RCC 7860 (cell line): ENCODE results near the gene PRPH.
"Not testable (repeated sequence)": the region's sequence is repeated elsewhere in the genome, so short reads cannot be mapped to it uniquely, and the experiment has no call there.

ENCODE experiments used
- DNase-seq: peaks from one replicate; pipeline ENCODE4 v3.0.0-alpha.2; 2015; ENCODE audit warnings: low spot score
- FAIRE-seq: peaks from 2 replicates; lab custom pipeline; 2012; peaks lifted over from hg19 to GRCh38; lab: Jason Lieb, UNC

The PRPH gene

DNA sequence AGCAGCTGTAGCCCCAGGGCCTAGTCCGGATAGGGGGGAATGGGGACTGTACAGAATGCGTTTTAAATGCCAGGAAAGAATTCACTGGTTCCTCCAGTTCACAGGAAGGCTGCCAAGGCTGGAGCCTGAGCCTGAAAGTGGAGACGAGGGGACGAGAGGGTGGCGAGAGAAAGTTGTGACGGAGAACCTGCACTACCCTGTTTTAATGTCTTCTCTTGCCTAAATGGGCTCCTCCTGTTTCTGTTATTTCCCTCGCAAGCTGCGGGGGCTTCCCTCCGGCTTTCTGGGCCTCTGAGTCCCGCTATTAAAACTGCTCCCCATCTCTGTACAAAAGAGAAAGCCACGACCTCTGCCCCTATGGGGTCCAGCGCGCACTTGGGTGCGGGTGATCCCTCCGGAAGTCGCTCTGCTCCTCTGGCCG, 37.5 kb downstream of the PRPH start:
- FAIRE-seq (no peak), DNase-seq (no peak)

DNA sequence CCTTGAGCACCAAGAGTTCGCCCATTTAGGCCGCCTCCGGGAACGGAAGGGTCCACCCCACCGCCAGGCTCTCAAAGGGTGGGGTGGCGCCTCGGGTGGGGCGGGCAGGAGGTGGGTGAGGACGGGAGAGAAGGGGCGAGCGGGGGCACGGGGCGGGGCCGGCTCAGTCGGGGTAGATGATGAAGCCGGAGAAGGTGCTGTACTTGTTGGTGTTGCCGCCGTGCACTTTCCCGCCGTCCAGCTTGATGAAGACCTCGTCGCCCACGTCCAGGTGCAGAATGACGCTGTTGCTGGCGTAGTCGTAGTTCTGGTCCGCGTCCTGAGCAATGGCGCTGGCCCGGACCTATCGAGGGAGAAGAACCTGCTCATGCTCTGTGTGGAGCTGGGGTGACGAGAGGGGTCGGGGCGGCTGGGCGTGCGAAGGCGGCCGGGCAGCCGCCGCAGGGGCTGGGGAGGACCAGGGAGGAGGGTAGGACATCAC, 38.0 kb downstream of the PRPH start:
- no peak for FAIRE-seq

DNA sequence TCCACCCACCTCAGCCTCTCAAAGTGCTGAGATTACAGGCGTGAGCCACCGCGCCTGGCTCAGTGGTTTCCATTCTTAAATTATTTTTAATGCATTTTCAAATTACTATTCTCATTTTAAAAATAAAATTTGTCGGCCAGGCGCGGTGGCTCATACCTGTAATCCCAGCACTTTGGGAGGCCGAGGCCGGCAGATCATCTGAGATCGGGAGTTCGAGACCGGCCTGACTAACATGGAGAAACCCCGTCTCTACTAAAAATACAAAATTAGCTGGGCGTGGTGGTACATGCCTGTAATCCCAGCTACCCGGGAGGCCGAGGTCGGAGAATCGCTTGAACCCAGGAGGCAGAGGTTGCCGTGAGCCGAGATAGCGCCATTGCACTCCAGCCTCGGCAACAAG, 38.8 kb downstream of the PRPH start:
- not testable (repeated sequence) for DNase-seq, FAIRE-seq

More for the DNA sequence above, 38.0 kb downstream of the PRPH start:
- no peak for DNase-seq

DNA sequence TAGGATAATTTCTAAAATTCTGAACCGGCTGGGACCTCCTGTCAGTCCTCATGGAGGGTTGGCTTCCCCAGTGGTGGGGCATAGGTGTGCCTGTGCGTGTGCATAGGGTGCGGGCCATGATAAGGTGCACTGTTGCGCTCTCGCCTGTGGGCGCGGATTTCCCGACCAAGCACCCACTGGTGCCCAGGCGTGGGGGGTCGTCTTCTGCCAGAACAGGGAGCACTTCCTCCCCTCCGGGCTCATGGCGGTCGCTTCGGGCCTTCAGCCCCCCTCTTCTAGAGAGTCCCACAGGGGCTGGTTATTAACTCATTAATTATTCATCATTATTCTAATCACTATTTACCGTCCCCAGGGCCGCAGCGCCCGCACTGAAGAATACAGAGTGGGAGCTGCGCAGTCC, 39.3 kb downstream of the PRPH start:
- no peak for FAIRE-seq

DNA sequence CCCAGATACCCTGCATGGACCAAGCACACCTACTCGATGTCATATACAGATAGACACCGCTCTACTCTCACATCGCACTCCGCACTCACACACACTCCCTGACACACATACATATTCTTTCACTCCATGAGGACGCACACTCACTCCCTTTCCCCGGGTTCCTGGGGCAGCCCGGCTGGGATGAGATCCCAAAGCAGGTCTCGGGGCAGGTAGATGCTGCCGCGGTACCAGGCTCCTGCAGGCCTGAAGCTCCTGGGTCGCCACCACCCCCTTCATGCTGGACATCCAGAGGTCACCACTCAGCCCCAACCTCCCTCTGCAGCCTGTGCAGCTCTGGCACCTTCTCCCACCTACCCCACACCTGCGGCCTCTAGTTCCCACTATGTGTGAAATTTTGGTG, 39.7 kb downstream of the PRPH start:
- no peak for DNase-seq
- FAIRE-seq, result no peak

More for the DNA sequence above, 39.3 kb downstream of the PRPH start:
- DNase-seq, result no peak

DNA sequence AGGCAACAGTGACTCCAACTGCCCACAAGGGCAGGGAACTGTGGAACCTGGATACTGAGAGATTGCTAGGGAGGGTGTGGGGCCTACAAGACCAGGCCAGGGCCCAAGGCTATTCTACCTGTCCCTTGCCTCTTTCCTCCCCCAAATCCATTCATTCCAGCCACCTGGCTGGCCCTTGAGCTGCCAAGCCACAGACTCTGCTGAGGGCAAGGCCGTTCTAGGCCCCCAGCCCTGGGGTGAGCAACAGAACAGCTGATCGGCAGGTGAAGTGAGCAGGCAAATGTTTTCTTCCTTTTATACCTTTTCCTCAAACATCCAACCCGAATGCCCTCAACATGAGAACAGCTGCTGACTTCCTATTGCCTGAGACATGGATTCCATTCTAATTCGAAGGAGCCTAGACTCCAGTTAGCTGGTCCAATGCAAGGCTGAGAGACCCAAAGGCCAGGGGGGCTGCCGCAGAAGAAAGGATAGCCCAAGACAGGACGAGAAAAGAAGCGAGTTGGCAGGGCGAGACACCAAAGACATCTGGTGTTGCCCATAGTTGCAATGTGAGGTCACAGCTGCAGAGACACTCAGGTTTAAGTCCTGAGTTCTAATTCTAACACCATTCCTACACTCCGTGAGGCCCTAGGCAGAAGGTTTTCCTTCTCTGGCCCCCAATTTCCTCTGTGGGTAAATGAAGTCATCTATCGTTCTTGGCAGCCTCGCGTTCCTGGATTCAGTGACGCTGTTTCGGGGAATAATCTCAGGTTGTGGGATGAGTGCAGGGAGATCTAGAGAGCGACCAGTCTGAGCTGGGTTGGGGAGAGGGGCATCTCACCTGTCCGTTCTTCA, 40.4 kb downstream of the PRPH start:
- FAIRE-seq (no peak), DNase-seq (no peak)

DNA sequence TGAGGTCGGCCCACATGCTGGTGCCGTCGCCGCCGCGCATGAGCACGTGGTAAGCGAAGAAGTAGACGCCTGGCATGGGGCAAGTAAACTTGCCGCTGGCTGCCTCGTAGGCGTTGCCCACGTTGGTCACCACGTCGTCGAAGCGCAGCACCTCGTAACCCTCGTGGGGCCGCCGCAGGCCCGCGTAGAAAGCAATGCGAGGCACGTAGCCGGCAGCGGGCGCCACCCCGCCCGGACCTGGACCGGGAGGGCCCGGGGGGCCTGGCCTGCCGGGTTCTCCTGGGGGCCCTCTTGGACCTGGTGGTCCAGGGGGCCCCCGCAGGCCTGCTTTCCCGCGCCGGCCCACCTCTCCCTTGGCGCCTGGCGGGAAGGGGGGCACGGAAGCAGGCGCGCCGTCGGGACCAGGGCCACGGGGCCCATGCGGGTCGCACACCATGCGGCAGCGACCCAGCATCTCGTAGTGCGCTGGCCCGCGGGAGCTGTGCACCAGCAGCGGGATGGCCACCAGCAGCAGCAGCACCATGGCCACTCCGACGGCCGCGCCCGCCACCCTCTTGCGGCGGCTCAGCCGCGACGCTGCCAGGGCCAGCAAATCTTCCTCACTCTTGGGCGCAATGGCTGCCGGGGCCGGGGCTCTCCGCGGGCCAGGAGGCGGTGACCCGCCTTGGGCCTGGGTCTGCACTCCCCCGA, 41.2 kb downstream of the PRPH start:
- DNase-seq (no peak), FAIRE-seq (no peak)

DNA sequence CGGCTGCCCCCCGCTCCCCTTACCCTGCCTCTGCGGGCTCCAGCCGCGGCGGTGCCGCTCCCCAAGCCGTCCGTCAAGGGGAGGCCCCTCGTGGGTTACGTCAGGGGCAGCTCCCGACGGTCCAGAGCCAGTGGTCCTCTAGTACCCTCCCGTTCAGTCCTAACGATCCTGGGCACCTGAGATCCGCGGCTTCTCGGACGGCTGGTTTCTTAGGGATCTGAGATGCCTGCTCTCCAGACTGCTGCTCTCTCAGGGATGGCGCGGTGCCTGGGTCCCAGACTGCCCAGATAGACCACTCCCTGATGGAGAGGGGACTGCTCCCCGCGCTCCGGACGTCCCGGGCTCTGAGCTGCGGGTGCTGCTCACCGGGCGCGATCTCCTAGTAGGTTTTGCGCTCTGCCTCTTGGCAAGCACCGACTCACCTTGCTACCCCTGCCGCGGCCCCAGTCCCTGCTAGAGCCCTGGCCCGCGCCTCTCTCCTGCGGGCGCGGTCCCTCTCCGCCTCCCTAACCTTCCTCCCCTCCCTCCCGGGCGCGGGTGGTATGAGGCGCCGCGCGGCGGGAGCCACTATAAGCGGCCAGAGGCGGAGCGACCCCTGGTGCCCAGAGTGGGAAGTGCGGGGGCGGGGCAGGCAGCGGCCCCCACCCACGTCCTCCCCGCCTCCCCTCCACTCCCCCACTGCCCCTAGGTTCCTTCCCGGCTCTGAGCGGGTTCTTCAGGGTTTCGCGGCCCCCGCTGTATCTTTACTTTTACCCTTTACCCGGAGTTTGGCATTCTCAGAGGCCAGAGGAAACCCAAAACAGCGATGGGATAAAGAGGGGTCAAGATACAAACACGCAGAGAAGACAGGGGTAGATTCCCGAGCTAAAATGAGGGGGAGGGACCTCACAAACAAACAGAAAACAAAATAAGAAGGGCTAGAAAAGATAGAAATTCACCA, 42.0 kb downstream of the PRPH start, which contains the start of gene C1QL4:
TSS of gene C1QL4 (minus strand) at position 544 of the 940 bp plus-strand sequence. CDS start 711 bp downstream, outside the sequence.
- FAIRE-seq, result no peak
- DNase-seq, result peak; percentile 31

DNA sequence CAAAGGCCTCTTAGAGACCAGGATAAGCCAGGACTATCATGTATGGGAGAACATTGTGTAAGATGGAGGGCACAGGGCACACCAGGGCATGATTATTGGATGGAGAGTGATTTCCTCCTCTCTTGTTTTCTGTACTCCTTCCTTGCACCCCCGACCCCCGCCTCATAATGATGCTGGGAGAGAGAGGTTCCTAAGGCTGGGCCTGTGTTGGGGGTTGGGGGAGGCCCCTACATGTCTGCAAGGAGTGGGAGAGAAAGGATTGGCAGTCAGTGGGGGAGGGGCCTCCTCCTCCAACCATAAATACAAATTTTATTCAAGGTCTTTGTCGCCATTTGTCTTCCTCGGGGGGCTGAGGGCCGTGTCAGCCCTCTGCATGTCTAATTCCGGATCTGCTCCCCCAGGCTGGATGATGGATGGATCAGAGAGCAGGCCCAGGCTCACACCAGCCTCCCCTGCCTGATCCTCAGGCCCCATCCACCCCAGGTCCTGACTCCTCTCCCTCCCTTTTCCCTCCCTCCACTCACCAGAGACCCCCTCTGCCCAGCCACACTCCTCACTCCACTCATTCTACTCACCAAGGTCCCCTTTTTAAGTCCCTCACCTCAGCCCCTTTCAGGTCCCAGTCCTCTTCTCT, 44.0 kb downstream of the PRPH start:
- DNase-seq (no peak), FAIRE-seq (no peak)

DNA sequence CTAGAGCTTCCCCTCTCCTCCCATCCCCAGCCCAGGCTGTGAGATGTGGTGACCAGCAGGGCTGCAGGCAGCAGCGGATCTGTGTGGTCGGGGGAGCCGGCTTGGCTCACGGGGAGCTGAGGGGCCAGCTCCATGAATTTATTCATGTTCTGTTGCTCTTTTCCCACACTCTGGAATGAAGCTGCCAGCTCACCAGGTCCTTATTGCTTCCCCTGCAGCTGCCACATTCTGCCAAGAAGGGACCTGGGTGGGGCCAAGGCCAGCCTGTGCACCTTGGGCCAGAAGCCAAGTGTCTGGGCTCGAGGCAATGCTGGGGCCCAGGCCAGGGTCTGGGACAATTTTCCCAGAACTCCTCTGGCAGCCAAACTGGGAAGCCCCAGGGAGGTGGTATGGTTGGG, 44.5 kb downstream of the PRPH start:
- DNase-seq (no peak), FAIRE-seq (no peak)

DNA sequence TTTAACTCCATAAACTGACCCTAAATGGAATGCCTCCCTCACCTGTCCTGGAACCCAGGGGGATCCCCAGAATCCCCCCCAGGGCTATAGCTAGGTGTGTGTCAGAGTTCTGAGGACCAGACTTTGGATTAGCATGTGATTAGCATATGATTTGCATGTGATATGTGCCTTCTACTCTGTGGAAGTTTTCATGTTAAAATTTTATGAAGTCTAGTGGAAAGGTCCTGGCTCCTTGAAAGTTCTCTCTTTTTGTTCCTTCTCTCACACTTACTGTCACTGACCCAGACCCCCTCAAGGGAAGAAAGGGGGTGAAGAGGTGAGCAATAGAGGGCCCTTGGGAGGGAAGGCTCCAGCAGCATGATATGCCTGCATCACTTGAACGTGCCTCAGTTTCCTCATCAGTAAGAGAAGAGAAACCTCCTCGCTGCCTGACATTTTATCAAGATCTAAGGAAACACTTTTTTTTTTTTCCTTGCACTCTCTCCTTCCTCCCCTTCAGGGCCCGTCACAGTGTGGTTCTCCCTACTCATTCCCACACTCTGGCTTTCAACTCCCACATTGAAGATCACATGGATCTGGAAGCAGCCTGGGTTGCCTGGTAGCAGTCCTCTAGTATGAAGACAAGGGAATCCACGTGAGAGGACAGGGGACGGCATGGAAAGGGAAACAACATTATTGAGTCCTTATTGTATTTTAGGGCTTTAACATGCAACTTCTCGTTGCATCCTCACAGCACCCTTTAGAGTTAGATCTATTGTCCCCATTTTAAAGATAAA, 45.3 kb downstream of the PRPH start:
- FAIRE-seq (no peak), DNase-seq (no peak)

DNA sequence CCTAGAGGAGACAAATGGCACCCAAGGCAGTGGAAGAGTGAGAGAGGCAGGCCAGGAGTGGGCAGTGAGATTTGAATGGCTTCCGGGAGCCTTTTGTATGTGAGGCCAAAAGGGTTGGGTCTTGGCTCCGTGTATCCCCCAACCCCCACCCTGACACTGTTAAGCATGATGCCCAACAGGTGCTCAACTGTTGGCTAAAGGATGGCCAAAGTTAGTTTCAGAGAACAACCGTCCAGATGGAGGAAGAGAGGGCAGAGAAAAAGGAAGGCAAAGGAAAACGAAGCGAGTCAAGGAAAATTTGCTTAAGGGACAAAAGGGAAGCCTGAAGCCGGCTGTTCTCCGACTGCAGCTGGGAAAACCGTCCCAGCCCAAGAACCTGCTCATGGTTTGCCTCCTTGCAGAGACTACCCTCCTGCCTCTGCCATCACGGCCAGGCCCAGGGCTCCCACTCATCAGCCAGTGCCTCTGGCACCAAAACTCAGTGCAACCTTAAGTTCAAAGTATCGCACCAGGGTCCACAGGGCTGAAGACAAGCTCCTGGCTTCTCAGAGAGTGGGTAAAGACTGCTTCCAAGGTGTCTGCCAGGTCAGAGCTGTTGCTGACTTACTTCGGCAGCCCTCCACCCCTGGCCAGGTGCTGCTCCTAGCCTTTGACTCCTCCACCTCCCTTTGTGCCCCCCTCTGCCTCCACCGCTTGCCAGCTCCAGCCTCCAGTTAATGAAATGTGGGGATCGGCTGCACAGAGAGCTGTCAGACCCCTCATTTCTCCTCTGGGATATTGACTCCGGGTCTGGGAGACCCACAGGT, 46.2 kb downstream of the PRPH start:
- DNase-seq (no peak), FAIRE-seq (no peak)

DNA sequence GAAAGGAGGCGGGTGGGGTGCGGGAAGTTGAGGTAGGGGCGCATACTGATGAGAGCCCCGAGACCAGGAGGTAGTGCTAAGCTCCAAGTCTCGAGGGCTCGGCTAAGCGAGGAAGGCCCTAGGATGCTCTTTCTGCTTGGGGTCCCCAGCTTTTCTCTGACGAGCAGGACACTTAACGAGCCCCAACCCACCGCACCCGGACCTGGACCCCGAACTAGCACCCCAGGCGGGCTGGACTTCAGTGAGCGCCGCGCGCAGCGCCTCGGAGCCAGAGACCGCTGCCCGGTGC, 46.8 kb downstream of the PRPH start:
- DNase-seq (no peak), FAIRE-seq (no peak)

DNA sequence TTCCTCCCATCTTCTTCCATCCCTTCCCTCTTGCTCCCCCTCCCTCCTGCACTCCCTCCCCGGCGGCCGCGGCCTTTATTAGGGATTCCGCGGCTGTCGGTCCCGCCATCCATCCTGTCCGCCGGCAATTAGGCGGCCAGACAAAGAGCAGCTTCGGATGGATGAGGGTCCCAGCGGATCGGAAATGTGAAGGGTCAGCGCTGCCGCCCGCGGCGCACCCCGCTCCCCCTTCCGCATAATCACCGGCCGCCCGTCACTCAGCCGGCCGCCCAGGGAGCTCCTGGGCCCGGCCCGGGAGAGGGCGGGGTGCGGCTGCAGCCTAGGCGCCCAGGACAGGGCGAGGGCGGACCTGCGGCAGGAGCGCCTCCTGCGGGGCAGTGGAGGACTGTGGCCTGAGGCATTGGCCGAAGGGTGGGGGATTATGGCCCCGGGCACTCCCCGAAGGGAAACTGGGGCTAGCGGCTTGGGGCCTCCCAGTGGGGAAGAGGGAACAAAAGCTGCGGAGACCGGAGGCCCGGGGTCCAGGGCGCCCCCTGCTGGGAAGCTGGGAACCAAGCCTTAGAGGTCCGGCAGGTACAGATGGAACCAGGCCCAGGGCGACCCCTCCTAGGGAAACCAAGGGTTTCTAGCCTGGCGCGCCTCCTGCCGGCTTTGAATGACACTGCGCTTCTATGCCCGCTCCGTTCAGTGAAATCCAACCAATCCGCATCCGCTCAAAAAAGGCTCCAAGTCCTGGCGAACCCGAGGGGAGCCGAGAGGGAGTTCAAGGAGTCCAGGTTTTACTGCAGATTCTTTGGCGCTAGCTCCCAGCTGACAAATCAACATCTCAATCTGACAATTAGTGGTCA, 47.3 kb downstream of the PRPH start:
- DNase-seq (peak; percentile 42), FAIRE-seq (no peak)

DNA sequence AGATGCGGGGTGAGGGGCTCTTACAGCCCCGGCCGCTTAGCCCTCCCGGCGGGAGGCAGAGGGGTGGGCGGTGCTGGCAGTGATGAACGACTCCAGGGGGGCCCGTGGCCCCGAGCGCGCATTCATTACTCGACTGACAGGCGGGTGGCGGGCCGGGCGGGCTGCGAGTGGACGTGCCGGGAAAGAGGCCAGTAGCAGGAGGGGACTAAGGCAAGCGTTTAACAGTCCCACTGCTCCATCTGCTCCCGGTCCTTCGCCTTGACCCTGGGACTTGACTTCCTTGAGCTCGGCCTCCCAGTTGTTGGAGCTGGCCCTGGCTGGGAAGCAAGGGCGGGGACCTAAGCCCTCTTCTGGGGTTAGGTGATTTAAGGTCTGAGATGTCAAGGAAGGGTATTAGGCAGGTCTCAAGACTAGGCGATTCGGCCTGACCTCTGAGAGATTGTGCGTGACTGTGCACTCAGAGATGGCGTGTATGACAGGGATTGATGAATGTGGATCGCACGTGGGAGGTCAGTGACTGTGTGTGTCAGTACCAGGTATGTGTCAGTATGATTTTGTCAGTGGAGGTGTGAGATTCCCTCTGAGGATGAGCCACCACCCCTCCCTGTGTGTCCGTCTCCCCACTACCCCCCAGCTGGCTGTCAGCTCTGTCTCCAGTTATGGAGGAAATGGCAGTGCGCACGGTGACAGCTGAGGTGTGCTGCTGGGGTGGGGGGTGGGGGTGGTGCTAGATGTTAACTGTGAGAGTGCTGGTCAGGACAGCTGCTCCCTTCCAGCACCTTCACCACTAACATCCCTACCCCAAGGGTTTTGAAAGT, 48.2 kb downstream of the PRPH start:
- FAIRE-seq (no peak), DNase-seq (peak; percentile 67)

DNA sequence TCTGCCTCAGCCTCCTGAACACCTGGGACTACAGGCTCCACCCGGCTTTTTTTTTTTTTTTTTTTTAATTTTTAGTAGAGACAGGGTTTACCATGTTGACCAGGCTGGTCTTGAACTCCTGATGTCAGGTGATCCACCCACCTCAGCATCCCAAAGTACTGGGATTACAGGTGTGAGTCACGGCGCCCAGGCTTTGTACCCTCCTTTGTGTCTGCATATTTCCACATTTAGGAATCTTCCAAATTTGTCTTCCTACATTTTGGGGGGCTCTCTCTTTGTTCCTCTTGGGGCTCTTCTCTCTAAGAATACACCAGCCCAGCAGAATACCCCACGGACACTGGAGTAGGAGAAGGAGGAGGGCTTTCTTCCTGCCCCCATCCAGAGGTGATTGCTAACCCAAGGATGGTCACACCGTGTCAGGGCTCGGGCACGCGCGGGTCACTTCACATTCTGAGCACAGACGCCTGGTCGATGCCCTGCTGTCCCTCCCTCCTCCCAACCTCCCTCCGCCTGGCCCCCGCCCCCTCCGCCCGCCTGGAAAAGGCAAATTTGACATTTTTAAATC, 49.6 kb downstream of the PRPH start:
- DNase-seq, result peak; percentile 37
- FAIRE-seq, result no peak
